ENCODE data around the gene MAL. TPM values are rescaled to one million over a fixed set of nuclear protein-coding genes. Genes with fewer than 3 reads are reported as not detected.
A peak's percentile ranks its signal among the peaks of the same experiment; 100 is the strongest.

Gene MAL
- 10 to 100 TPM; 50.8 to 52.9 TPM for total RNA-seq

DNA sequence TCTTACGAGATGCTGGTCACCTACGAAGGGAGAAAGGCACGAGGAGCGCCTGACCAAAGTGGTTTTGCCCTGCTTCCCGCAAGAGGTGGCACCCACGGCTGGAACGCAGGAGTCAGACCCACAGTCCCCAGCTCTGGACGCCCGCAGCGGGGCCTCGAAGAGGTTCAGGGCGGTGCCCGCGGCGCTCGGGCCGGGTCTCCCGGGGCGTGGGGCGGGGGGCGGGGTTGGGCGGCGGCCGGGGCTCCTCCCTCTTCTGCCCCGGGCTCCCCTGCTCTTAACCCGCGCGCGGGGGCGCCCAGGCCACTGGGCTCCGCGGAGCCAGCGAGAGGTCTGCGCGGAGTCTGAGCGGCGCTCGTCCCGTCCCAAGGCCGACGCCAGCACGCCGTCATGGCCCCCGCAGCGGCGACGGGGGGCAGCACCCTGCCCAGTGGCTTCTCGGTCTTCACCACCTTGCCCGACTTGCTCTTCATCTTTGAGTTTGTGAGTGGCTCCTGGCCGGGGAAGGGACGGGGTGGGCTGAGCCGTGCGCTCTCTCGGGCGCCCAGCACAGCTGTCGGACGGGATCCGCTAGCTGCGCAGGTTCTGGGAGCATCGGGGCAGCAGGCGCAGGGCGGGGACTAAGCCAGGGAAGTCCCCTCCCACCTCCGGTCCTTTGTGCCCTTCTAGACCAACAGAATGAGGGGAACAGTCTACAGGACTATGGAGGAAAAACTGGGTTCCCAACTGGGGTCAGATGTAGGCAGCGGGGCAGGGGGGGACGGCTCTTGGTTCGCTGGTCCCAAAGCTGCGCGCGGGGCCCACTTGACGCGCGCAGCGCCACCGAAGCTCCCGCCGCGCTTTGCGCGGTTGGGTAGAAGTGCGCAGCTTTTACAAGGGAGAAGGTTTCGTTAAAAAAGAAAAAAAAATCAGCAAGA is at the start of gene MAL:
Gene MAL (plus strand): TSS at position 303 of the 914 bp plus-strand sequence. CDS start 85 bp downstream, at position 388.
- DNase-seq = peak; percentile 71
- Mint-ChIP-seq H3K36me3 (peaks cover 9% of the 10 kb centered on the region), H3K9me3 (no peaks in the 10 kb centered on the region), H3K27me3 (no peaks in the 10 kb centered on the region), H3K27ac (peak within 1 kb of the TSS; percentile 93), H3K4me1 (peaks cover 69% of the 10 kb centered on the region), H3K4me3 (peak within 1 kb of the TSS; percentile 96)

DNA sequence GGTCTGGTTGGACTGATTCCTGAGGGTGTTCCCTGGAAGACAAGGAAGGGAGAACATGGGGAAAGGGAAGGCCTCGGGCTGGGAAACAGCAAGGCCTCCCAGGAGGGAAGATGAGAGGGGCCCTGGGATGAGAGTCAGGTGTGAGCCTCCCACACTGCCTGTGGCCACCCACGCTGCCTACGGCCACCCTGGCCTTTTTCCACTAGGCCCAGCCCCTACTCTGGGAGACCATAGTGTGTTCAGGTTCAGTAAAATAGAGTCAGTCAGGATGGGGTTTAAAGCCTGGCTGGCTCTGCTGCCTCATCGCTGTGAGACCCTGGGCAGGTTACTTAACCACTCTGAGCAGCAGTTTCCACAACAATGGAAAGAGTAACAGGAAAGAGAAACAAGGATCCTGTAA is 47.7 kb upstream of the MAL start:
- peaks cover 24% of the 10 kb centered on the region for H3K27me3 Mint-ChIP-seq
- no peaks in the 10 kb centered on the region for H3K4me1 Mint-ChIP-seq
- no peaks in the 10 kb centered on the region for H3K9me3 Mint-ChIP-seq
- no peak for DNase-seq
- H3K4me3 Mint-ChIP-seq = no peak overlapping the region
- no peaks in the 10 kb centered on the region for H3K36me3 Mint-ChIP-seq
- H3K27ac Mint-ChIP-seq = no peak overlapping the region

DNA sequence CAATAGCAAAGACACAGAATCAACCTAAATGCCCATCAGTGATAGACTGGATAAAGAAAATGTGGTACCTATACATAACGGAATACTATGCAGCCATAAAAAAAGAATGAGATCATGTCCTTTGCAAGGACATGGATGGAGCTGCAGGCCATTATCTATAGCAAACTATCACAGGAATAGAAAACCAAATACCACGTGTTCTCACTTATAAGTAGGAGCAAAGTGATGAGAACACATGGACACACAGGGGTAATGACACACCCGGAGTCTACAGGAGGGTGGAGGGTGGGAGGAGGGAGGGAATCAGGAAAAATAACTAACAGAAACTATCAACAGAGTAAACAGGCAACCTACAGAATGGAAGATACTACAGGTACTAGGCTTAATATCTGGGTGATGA is 46.6 kb upstream of the MAL start:
- no peak for DNase-seq
- Mint-ChIP-seq H3K27me3 (peaks cover 20% of the 10 kb centered on the region), H3K27ac (no peak overlapping the region), H3K4me1 (no peaks in the 10 kb centered on the region), H3K4me3 (no peak overlapping the region), H3K9me3 (no peaks in the 10 kb centered on the region), H3K36me3 (no peaks in the 10 kb centered on the region)

DNA sequence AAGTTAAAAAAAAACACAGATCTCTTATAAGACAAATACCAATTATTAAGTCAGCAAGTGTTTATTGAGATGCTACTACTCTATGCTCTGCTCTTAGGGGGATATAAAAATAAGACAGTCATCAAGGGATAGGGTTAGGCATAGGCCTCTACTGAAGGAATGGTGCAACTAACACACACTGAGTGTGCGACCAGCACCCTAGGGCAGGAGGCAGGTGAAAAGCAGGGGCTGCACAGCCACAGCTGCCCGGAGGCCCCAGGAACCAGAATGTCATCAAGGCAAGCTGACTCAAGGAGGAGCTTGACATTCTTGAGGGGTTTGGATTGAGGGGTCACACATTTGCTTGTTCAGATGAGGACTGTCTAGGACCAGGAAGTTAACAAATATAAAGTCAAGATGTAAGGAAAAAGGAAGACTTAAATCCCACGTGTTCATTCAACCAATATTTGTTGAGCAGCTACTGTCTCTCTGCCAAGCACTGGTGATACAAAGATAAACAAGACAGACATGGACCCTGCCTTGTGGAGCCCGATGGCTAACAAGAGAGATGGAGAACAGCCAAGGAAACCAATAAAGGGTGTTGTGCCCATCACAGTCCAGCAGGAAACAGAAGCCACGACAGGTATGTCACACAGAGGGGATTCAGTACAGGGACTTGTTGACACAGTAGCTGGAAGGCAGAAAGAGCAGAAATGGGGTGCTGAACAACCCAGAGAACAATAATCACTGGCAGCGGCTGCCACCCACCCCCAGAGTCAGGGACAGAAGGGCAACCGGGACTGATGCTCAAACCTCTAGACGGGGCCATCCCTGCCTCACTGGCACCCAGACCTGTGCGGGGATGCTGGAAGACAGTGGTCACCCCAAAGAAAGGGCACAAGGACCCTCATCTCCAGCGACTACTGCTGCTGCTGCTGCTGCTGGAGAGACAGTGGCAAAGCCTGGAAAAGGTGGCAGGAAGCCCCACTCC is 45.8 kb upstream of the MAL start:
- Mint-ChIP-seq H3K36me3 (no peaks in the 10 kb centered on the region), H3K27ac (no peak overlapping the region), H3K4me1 (no peaks in the 10 kb centered on the region), H3K27me3 (peaks cover 17% of the 10 kb centered on the region), H3K4me3 (no peak overlapping the region), H3K9me3 (no peaks in the 10 kb centered on the region)
- DNase-seq = no peak

DNA sequence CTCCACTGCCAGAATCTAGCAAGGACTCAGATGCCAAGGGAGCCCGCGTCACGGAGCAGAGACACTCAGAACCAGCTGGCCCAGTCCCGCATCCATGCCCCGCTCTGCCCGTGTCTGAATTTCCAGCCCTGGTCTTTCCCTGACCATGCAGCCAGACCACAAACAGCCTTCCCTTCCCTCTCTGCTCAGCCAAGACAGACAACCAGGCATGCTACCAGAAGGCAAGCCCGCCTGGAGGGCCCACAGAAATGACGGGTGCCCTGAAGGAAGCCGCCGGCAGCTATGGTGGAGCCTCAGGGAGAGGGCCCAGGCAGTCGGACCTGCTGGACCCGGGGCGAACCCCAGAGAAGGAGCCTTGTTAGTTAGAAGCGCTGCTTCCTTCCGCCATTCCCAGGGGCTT is 45.1 kb upstream of the MAL start:
- Mint-ChIP-seq H3K4me1 (no peaks in the 10 kb centered on the region), H3K9me3 (no peaks in the 10 kb centered on the region), H3K36me3 (no peaks in the 10 kb centered on the region), H3K27ac (no peak overlapping the region), H3K4me3 (no peak overlapping the region), H3K27me3 (peaks cover 14% of the 10 kb centered on the region)
- DNase-seq = no peak

DNA sequence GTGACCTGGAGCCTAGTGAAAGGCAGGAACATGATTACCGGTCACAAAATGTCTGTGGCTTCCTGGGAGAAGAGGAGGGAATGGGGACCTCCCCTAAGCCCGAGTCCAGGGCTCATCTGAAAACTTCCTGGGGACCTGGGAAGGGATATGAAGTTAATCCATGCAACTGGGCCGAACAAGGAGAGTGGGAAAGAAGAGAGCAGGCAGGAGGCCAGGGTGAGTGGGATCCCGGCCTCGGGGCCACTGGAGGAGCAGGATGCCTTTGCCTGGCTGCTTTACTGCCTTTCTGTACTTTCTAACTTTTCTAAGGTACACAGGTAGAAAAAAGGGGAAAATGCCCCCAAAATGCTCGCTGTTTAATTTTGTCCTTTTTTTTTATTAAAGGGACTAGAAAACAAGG is 43.4 kb upstream of the MAL start:
- H3K4me3 Mint-ChIP-seq = no peak overlapping the region
- H3K36me3 Mint-ChIP-seq = no peaks in the 10 kb centered on the region
- no peaks in the 10 kb centered on the region for H3K4me1 Mint-ChIP-seq
- DNase-seq = no peak
- peaks cover 14% of the 10 kb centered on the region for H3K27me3 Mint-ChIP-seq
- no peak overlapping the region for H3K27ac Mint-ChIP-seq
- no peaks in the 10 kb centered on the region for H3K9me3 Mint-ChIP-seq

DNA sequence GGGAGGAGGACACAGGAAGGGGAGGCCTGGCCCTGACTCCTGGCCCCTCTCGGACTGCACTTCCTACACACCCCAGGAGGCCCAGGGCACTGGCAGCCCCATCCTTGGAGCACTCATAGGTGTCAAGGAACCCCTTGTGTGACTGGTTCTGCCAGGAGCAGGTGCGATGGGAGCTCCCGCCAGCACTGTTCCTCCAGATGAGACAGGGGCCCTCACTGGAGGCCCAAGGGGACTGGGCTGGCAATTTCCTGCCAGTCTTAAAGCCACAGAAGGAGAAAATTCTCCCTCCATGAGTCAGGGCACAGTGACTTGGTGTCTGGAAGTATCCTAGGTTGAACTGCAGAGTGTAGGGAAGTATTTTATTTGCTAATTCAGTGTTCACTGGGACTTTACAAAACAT is 42.8 kb upstream of the MAL start:
- Mint-ChIP-seq H3K36me3 (no peaks in the 10 kb centered on the region), H3K9me3 (no peaks in the 10 kb centered on the region), H3K27me3 (peaks cover 9% of the 10 kb centered on the region), H3K27ac (no peak overlapping the region), H3K4me3 (no peak overlapping the region), H3K4me1 (no peaks in the 10 kb centered on the region)
- no peak for DNase-seq

DNA sequence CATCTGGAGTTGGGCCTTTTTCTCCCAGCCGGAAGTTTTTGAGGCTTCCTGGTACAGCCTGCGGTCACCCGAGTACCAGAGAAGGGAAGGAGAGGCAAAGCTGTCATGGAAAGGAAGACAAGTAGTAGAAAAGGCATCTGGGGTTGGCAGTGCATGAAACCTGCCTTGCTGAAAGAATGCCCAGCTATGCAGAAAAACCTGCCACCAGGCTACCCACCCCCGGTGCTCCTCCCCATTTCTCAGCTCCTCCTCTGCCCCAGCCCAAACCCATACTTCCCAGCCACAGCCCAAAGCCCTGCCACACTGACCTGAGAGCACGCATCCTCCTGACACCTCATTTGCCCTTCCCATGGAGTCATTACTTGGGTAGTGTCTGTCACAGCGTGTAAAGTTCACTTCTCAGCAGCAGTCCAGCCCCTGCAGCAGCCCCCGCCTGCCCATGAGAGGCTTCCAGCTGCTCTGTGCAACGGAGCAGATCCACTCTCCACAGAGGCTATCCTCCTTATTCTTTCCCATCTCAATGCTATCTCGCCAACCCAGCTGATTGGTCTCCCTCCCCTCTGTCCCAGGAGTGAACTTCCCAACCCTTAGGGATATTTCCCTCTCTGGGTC is 40.4 kb upstream of the MAL start:
- no peaks in the 10 kb centered on the region for H3K9me3 Mint-ChIP-seq
- peaks cover 8% of the 10 kb centered on the region for H3K27me3 Mint-ChIP-seq
- H3K4me1 Mint-ChIP-seq = no peaks in the 10 kb centered on the region

DNA sequence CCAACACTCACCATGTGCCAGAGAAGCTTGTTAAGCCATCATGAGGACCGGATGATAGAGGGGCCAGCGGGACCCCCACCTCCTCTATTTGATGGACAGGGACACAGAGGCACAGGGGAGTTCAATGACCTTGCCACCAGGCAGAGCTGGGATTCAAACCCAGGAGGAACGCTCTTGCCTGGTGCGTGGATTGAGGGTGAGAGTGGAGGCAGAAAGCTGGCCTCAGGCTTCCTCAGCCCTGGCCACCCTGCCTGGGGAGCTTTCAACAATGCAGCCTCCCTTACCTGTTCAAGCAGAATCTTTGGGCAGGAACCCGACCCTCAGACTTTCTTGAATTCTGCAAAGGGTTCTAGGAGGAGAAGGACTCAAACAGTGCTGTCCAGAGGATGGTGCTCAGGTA is 39.9 kb upstream of the MAL start:
- Mint-ChIP-seq H3K36me3 (no peaks in the 10 kb centered on the region), H3K4me3 (no peak overlapping the region), H3K27ac (no peak overlapping the region), H3K4me1 (no peaks in the 10 kb centered on the region), H3K9me3 (no peaks in the 10 kb centered on the region), H3K27me3 (peaks cover 8% of the 10 kb centered on the region)
- DNase-seq = no peak

More for the DNA sequence above, 40.4 kb upstream of the MAL start:
- H3K36me3 Mint-ChIP-seq = no peaks in the 10 kb centered on the region
- H3K27ac Mint-ChIP-seq = no peak overlapping the region
- no peak for DNase-seq
- no peak overlapping the region for H3K4me3 Mint-ChIP-seq

DNA sequence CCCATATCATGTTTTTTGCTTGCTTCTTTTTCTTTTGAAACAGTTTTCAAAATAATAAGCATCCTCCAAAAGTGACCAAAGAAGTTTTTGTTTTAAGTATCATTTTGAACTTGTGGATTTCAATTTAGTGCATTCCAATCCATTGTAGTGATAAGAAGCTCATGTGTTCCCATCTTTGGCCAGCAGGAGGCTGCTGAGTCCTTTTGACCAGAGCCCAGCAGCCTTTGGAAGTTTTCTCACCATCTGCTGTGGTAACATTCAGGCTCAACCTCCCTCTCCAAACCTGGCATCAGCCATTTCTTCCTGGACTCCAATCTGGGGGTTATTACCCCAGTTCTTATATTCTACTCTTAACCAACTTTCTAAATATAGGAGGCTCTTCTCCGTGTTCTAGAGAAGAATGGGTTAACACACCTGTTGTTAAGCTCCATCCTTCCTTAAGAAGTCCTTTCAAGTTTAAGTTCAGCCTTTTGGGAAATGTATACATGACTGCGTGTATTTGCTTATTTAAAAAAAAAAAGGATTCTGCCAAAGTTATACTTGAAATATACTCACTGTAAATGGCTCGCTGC is 39.0 kb upstream of the MAL start:
- Mint-ChIP-seq H3K4me3 (no peak overlapping the region), H3K27ac (no peak overlapping the region), H3K4me1 (no peaks in the 10 kb centered on the region), H3K36me3 (no peaks in the 10 kb centered on the region), H3K27me3 (peaks cover 8% of the 10 kb centered on the region), H3K9me3 (no peaks in the 10 kb centered on the region)
- DNase-seq = peak; percentile 33

DNA sequence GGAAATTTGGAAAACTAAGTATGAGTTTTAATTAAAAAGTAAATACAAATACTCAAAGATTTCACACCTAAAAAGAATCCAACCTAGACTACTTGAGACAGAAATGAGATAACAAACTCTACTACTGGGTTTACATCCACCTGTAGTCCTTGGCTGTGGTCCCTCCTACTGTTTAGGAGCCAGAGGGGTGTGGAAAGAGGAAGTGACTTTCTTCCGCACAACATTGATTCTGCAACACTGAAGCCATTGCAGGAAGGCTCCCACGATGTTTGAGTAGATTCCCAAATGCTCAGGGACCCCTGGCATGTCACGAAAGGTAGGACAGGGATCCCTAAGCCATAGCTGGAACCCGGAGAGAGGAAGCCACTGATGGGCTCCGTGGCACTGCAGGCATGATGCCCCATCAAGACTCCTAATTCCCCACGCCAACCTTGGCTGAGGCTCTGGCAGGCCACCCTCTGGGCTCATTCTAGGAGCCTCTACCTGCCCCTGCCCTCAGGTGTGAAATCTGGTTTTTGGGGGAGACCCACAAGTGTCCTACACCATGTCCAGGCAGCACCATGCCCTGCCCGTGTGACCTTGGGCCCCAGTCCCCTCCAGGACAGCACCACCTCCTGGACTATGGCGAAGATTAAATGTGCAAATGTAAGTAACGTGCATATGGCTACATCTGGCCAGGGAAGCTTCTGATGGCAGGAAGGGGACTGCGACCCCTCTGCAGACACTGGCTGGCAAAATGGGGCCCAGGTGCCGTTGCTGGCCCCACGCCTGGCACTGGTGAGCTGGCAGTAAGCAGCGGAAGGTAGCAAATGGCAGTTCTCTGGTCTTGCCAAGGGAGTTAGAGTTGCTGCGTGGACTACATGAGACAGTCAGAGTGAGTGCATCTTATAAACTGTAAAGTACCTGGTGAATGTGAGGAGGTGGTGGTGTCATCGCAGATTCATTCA is 38.2 kb upstream of the MAL start:
- Mint-ChIP-seq H3K4me1 (no peaks in the 10 kb centered on the region), H3K36me3 (no peaks in the 10 kb centered on the region), H3K27me3 (peaks cover 8% of the 10 kb centered on the region), H3K9me3 (no peaks in the 10 kb centered on the region), H3K27ac (no peak overlapping the region), H3K4me3 (no peak overlapping the region)
- DNase-seq = no peak

DNA sequence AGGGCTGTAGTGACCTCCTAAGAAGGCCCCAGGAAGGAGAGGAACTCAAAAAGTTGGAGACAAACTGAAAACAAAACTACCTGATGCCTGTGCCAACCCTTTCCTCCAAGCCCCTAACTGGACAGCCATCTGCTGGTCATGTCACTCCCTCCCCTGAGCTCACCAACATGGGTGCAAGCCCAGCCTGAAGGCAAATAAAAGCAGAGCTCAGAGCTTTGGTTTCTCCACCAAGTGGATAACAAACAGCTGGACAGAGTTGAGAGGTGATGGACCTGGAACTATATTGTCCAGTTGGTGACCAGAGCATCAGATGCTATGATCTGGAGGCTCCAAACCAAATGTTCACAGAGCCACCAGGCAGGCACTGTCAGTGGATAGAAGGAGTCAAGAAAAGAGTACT is 34.6 kb upstream of the MAL start:
- peaks cover 9% of the 10 kb centered on the region for H3K27me3 Mint-ChIP-seq

DNA sequence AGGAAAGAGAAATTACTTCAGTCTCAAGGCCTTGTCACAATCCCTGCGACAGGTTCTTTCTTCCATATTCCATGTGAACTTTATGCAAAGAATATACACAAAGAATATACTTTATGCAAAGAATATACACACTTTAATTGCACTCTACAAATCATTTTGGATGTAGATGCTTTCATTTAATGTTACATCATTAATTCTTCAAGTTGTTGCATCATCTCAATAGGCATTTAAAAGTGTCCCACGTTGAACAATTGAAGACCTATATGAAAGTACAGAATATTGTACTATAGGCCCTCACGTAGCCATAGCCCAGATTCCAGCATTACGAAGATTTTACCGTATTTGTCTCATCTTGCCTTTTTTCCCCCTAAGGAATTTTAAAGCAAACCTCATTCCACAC is 33.1 kb upstream of the MAL start:
- no peak overlapping the region for H3K27ac Mint-ChIP-seq
- DNase-seq = no peak
- no peaks in the 10 kb centered on the region for H3K9me3 Mint-ChIP-seq
- no peak overlapping the region for H3K4me3 Mint-ChIP-seq
- no peaks in the 10 kb centered on the region for H3K4me1 Mint-ChIP-seq
- H3K27me3 Mint-ChIP-seq = peaks cover 11% of the 10 kb centered on the region
- H3K36me3 Mint-ChIP-seq = no peaks in the 10 kb centered on the region

More for the DNA sequence above, 34.6 kb upstream of the MAL start:
- H3K4me3 Mint-ChIP-seq = no peak overlapping the region
- no peaks in the 10 kb centered on the region for H3K4me1 Mint-ChIP-seq
- no peak overlapping the region for H3K27ac Mint-ChIP-seq
- H3K9me3 Mint-ChIP-seq = no peaks in the 10 kb centered on the region
- no peak for DNase-seq
- H3K36me3 Mint-ChIP-seq = no peaks in the 10 kb centered on the region
